ENCODE results near the gene MYO9B.
"Not testable (repeated sequence)": the region's sequence is repeated elsewhere in the genome, so short reads cannot be mapped to it uniquely, and the experiment has no call there.

Gene MYO9B

GRCh38 chr19:17094694-17095093 is 19.1 kb downstream of the MYO9B start:
- DNase-seq, result not testable (repeated sequence)

GRCh38 chr19:17095141-17095919 is 19.8 kb downstream of the MYO9B start:
- no peak for DNase-seq

- DNase-seq, result no peak
These were observed 22.1 kb downstream of the MYO9B start for GRCh38 chr19:17097593-17098126.

GRCh38 chr19:17098326-17098725 is 22.7 kb downstream of the MYO9B start:
- no peak for DNase-seq

GRCh38 chr19:17101686-17102628 is 26.4 kb downstream of the MYO9B start:
- DNase-seq, result no peak

- DNase-seq, result no peak
These were observed 27.6 kb downstream of the MYO9B start for GRCh38 chr19:17103177-17103576.

GRCh38 chr19:17104679-17105078 is 29.1 kb downstream of the MYO9B start:
- no peak for DNase-seq

GRCh38 chr19:17105556-17105955 is 30.0 kb downstream of the MYO9B start:
- no peak for DNase-seq

GRCh38 chr19:17106964-17107363 is 31.4 kb downstream of the MYO9B start:
- DNase-seq, result not testable (repeated sequence)

GRCh38 chr19:17107546-17108452 is 32.2 kb downstream of the MYO9B start:
- peak; percentile 77 for DNase-seq

DNA sequence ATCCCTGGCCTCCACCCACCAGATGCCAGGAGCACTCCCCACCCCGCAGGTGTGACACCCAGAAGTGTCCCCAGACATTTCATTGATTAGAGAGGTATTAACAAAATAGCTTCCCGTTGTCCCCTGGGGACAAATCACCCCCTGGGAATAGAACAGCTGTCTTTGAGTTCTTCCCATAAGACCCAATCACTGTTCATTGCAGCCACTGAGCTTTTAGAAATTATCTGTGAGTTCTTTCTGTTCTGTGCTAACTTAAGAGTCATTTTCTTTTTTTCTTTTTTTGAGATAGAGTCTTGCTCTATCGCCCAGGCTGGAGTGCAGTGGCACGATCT is 32.8 kb downstream of the MYO9B start:
- no peak for DNase-seq

GRCh38 chr19:17109300-17109699 is 33.7 kb downstream of the MYO9B start:
- DNase-seq, result no peak

DNA sequence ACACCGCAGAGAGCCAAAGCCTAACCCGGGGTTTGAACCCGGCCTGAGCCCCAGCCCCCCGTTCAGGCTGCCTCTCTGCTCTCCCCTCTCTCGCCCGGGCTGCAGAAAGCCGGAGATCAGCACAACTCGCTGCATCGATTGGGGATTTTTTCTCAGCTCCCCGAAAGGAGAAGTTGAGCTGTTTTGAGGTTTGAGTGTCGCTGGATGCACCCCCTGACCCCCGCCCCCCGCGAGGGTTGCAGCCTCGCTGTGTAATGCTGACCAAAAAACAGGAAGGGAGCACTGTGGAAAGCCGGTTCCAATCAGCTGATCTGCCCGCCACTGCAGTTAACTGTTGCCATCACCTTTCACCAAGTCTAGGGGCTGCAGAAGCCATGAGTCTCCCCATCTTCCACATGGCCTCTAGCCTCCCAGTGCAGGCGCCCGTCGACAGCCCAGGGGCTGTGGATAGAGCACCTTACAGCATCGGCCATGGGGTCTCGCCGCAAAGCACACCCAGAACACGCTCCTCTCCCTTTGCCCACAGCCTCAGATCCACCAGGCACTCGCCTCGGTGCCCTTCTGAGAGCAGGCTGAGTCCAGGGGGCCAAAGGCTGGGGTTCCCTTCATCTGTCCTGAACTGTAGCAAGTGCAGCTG is 34.5 kb downstream of the MYO9B start:
- DNase-seq, result no peak

GRCh38 chr19:17110599-17110966 is 35.0 kb downstream of the MYO9B start:
- DNase-seq, result no peak

DNA sequence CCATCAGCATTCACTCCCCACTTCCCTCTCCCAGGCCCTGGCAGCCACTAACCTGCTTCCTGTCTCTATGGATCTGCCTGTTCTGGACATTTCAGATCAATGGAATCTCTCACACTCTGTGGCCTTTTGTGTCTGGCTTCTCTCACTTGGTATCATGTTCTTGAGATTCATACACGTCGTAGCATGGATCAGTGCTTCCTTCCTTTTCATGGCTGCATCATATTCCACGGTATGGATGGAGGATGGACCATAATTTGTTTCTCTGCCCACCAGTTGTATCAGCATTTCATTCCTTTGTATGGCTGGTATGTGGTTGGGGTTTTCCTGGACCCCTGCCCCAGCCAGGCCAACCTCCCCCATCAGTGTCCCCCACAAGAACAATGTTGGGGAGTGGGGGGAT is 36.2 kb downstream of the MYO9B start:
- no peak for DNase-seq

GRCh38 chr19:17112271-17112670 is 36.7 kb downstream of the MYO9B start:
- no peak for DNase-seq

DNA sequence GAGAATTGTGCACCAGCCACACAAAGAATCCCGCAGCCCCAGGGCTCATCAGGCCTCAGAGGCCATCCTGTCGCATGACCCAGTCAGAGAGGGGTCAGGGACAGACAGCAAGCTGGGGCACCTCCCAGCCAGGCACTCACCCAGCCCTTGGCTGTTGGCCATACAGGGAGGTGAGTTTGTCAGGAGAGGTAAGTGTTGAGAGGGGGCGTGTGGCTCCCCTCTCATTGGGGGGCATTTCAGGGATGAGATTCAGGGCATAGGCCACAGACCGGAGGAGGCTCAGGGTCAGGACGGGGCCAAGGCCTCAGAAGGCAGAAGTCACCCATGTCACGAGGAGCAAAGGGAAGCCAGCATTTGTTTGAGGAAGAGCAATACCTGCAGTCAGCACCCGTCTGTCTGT is 37.1 kb downstream of the MYO9B start:
- no peak for DNase-seq

GRCh38 chr19:17113127-17113785 is 37.7 kb downstream of the MYO9B start:
- no peak for DNase-seq

- no peak for DNase-seq
These were observed 38.8 kb downstream of the MYO9B start for GRCh38 chr19:17114414-17114831.

GRCh38 chr19:17116996-17117702 is 41.6 kb downstream of the MYO9B start:
- DNase-seq, result no peak

DNA sequence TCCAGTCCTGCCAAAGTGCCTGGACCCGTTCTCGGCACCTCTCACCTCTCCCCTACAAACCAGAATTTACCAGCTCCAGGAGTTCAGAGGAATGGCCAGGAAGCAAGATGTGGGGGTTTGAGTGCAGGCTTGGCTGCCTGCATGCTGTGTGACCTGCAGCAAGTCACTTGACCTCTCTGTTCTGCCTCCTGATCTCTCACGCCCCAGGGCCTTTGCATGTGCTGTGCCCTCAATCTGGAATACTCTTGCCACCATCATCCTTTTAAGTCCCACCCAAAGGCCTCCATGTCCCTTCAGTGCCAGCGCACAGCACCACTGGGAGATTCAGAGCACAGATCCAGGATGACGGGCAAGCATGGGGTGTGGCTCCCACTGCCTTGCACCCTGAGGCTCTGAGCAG is 43.4 kb downstream of the MYO9B start:
- DNase-seq, result no peak

Measured in right forelimb (tissue), 1 donor.